CD4-positive, alpha-beta T cell treated with Interleukin-17A for 1 hour (primary cell): ENCODE data around the gene CD6.

Experiments
- DNase-seq: peaks from one replicate; pipeline ENCODE4 v3.0.0-alpha.2; 2020

The CD6 gene, protein sequence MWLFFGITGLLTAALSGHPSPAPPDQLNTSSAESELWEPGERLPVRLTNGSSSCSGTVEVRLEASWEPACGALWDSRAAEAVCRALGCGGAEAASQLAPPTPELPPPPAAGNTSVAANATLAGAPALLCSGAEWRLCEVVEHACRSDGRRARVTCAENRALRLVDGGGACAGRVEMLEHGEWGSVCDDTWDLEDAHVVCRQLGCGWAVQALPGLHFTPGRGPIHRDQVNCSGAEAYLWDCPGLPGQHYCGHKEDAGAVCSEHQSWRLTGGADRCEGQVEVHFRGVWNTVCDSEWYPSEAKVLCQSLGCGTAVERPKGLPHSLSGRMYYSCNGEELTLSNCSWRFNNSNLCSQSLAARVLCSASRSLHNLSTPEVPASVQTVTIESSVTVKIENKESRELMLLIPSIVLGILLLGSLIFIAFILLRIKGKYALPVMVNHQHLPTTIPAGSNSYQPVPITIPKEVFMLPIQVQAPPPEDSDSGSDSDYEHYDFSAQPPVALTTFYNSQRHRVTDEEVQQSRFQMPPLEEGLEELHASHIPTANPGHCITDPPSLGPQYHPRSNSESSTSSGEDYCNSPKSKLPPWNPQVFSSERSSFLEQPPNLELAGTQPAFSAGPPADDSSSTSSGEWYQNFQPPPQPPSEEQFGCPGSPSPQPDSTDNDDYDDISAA

DNA sequence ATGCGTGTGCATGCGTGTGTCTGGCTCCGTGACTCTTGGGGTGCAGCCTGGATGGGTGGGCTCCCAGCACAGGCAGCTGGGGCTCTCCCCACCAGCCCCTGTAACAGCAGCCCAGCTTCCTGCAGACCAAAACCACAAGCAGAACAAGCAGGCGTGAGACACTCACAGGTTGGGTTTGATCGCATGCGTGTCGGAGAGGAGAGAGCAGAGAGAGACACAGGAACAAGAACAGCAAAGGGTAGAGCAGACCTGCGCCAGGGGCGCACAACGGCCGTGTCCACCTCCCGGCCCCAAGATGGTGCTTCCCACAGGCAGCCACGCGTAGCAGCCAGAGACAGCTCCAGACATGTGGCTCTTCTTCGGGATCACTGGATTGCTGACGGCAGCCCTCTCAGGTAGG, at the start of gene CD6:
Gene CD6, plus strand, starts transcription at position 161 of the 400 bp plus-strand sequence. Its CDS starts 186 bp downstream, at position 347.
- peak; percentile 80 for DNase-seq

DNA sequence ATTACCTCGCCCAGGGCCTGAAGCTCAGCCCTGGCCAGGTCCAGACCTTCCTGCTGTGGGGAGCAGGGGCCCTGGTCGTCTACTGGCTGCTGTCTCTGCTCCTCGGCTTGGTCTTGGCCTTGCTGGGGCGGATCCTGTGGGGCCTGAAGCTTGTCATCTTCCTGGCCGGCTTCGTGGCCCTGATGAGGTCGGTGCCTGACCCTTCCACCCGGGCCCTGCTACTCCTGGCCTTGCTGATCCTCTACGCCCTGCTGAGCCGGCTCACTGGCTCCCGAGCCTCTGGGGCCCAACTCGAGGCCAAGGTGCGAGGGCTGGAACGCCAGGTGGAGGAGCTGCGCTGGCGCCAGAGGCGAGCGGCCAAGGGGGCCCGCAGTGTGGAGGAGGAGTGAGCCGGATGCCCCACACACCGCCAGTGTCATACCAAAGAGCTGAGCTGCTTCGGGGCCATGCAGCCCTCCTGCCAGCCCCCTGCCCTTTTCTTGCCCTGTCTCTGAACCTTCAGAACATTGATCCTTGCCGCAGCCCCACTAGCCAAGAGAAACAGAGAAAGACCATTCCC, 49.6 kb upstream of the CD6 start:
- DNase-seq = no peak

DNA sequence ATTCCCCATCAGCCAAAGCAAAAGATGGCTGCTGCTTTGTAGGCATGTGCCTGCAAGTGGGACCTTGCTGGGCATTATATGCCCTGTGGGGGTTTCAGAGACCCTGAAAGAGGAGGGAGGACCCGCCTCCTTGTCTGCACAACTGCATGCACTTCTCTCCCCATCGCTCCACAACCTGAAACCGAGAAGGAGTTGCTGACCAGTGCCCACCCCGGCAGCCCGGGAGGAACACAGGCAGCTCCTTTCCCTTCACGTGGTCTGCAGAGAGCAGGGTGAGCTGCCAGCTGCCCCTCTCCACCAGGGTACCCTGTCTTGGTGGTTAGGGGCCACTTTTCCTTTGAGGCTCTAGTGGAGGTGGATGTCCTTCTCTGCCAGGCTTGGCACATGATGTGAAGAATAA, 48.6 kb upstream of the CD6 start:
- DNase-seq = no peak

DNA sequence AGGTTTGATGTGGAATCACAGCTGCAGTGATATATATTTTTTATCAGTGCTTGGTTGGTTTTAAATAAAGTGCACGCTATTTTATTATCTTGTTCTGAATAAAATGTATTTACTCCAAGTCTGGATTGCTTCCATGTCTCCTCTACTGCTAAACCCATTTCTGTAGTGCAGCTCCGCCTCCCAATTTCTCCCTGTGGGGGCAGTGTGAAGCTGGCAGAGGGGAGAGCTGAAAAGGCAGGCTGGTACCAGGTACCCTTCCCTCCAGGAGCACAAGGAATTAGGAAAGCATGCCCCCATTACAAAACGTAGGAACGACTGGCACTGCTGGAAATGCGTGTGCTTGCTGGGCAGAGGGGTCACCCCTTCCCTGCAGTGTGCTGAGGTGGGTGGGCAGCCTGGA, 48.2 kb upstream of the CD6 start:
- DNase-seq = no peak

GRCh38 chr11:60923800-60924109, 47.7 kb upstream of the CD6 start:
- DNase-seq = no peak

GRCh38 chr11:60924110-60924905, 47.2 kb upstream of the CD6 start, which contains the start of gene TMEM132A:
TSS of gene TMEM132A (plus strand) at chr11:60924460. CDS start at chr11:60924634, 174 bp downstream.
- no peak for DNase-seq

- DNase-seq = no peak
These were observed 46.3 kb upstream of the CD6 start for GRCh38 chr11:60924906-60925853.

DNA sequence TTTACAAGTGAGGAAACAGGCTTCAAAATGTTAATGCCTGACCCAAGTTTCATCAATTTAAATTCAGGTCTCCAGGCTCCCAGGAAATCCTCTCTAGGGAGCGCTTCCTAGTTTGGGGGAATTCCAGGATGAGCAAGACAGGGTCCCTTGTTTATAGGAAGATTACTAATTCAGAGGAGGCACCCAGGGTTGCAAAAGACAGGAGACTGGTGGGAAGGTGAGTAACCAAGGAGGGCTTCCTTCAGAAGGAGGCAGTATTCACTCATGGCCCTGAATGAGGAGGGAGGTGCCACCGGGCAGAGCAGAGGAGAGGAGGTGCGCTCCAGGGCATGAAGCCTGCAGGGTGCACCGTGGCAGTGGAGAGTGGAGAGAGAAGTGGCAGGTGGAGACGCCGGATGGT, 45.6 kb upstream of the CD6 start:
- DNase-seq = no peak

GRCh38 chr11:60926500-60926899, 45.0 kb upstream of the CD6 start:
- no peak for DNase-seq

- no peak for DNase-seq
These were observed 44.4 kb upstream of the CD6 start for GRCh38 chr11:60927061-60927592.

DNA sequence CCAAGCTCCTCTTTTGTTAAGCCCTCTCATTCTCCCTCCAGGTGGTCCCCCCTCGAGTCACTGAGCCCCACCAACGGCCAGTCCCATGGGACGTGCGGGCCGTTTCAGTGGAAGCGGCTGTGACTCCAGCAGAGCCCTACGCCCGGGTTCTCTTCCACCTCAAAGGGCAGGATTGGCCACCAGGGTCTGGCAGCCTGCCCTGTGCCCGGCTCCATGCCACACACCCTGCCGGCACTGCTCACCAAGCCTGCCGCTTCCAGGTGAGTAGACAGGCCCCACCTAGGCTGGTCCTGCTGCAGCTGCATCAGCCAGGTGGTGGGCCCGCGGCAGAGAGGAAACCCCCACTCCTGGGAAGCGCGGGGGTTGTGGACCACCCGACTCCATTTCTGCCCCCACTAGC, 43.9 kb upstream of the CD6 start:
- DNase-seq = no peak

- no peak for DNase-seq
These were observed 42.9 kb upstream of the CD6 start for GRCh38 chr11:60928563-60929001.

DNA sequence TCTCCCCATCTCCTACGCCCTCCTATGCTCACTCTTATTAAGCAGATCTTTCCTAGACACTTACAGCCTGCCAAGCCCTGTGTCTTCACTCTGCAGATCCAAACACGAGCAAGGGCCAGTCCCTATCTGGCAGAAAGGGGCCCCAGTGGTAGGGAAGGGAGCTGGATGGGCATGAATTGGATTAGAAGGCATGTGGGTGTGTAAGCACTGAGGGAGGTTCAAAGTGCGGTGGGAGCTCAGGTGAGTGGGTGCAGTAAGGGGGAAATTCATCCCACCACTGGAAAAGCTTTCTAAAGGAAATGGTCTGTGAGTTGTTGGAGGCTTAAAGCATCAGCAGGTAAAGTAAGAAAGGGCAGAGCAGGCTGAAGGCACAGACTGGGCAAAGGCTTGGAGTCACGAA, 41.7 kb upstream of the CD6 start:
- no peak for DNase-seq

GRCh38 chr11:60930394-60930793, 41.1 kb upstream of the CD6 start:
- no peak for DNase-seq

DNA sequence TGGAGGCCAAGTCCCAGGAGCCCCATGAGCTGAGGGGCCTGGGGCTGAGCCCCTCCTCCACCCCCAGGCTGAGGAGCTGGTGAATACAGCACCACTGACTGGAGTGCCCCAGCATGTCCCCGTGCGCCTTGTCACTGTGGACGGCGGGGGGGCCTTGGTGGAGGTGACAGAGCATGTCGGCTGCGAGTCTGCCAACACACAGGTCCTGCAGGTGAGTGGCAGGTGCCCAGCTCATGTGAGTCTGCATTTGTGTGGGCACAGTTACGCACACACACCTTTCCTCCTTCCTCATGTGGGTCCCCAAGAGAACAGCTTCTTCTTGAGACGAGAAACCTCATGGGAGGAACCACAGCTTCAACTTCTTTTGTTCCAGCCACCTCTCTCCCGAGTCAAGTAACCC, 39.6 kb upstream of the CD6 start:
- no peak for DNase-seq

DNA sequence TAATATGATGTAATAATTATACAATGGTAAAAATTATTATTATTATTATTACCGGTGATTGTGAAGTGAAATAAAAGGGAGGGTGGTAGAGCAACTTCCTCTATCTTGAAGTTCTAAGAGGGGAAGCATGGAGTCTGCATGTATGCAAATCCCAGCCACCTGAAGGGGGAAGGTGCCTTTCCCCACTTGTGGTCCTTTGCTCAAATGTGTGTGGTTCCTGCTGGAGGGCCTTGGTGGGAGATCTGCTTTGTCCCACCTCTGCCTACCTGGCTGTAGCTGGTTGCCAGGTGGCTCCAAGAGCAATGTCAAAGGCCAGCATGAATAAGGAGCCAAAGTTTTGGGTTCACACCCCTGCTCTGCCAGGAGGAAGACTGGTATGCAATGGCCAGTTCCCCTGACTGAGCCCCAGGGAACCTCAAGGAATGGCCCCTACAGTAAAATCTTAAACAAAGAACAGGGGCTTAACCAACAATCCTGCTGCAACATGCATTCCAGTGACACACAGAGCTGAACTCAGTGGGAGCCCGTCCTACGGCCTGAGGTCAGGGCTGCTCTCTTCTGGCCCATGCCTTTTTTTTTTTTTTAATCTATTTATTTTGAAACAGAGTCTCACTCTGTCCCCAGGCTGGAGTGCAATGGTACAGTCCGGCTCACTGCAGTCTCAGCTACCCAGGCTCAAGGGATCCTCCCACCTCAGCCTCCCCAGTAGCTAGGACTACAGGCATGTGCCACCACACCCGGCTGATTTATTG, 38.7 kb upstream of the CD6 start:
- no peak for DNase-seq

GRCh38 chr11:60933416-60934123, 37.9 kb upstream of the CD6 start:
- DNase-seq = no peak

- no peak for DNase-seq
These were observed 37.2 kb upstream of the CD6 start for GRCh38 chr11:60934124-60934789.

- no peak for DNase-seq
These were observed 36.5 kb upstream of the CD6 start for GRCh38 chr11:60934790-60935605.
